KMS-11 (cell line): Measurements from ENCODE around the gene PRKG1.

Experiments
- H2AFZ ChIP-seq: fragments of 200-600 bp; sonication (generic); 2 replicates; pipeline ENCODE4 v1.6.1; 2016; ENCODE audit warnings: antibody characterized with exemption, mixed run types, low read depth
- H3K27ac ChIP-seq: fragments of 200-600 bp; sonication (generic); 2 replicates; pipeline ENCODE4 v1.6.1; 2016; ENCODE audit warnings: mild to moderate bottlenecking, mixed run types
- H3K27me3 ChIP-seq: fragments of 200-600 bp; sonication (generic); 2 replicates; pipeline ENCODE4 v1.6.1; 2017; ENCODE audit warnings: mild to moderate bottlenecking, low read depth, mixed run types, moderate library complexity; ENCODE audit not compliant: insufficient read depth
- H3K36me3 ChIP-seq: fragments of 200-600 bp; sonication (generic); 2 replicates; pipeline ENCODE4 v1.6.1; 2017; ENCODE audit warnings: mild to moderate bottlenecking, mixed run types; ENCODE audit not compliant: insufficient read depth
- H3K4me1 ChIP-seq: fragments of 200-600 bp; sonication (generic); 2 replicates; pipeline ENCODE4 v1.6.1; 2016; ENCODE audit warnings: mild to moderate bottlenecking, low read depth, mixed run types; ENCODE audit not compliant: poor library complexity, severe bottlenecking
- H3K4me2 ChIP-seq: fragments of 200-600 bp; sonication (generic); 2 replicates; pipeline ENCODE4 v1.7.0; 2016; ENCODE audit warnings: mild to moderate bottlenecking, mixed run types
- H3K4me3 ChIP-seq: fragments of 200-600 bp; sonication (generic); IDR thresholded peaks from 2 replicates; pipeline ENCODE4 v1.6.1; 2017; ENCODE audit warnings: low read depth, low read length, mixed read lengths; ENCODE audit not compliant: insufficient read depth
- H3K79me2 ChIP-seq: fragments of 200-600 bp; sonication (generic); 2 replicates; pipeline ENCODE4 v1.6.1; 2016; ENCODE audit warnings: low read depth, mixed run types; ENCODE audit not compliant: insufficient read depth
- H3K9ac ChIP-seq: fragments of 200-600 bp; sonication (generic); 2 replicates; pipeline ENCODE4 v1.6.1; 2016; ENCODE audit warnings: mild to moderate bottlenecking, mixed run types
- H4K20me1 ChIP-seq: fragments of 200-600 bp; sonication (generic); 2 replicates; pipeline ENCODE4 v1.6.1; 2016; ENCODE audit warnings: mild to moderate bottlenecking, mixed run types; ENCODE audit not compliant: insufficient read depth
- TF ChIP-seq, protein P1 (sequence below): fragments of 200-600 bp; sonication (generic); conservative IDR thresholded peaks from 2 replicates; pipeline ENCODE4 v1.6.1; 2017; ENCODE audit warnings: low read depth, mild to moderate bottlenecking, antibody characterized with exemption, low read length, moderate library complexity, mixed read lengths

Gene PRKG1

DNA sequence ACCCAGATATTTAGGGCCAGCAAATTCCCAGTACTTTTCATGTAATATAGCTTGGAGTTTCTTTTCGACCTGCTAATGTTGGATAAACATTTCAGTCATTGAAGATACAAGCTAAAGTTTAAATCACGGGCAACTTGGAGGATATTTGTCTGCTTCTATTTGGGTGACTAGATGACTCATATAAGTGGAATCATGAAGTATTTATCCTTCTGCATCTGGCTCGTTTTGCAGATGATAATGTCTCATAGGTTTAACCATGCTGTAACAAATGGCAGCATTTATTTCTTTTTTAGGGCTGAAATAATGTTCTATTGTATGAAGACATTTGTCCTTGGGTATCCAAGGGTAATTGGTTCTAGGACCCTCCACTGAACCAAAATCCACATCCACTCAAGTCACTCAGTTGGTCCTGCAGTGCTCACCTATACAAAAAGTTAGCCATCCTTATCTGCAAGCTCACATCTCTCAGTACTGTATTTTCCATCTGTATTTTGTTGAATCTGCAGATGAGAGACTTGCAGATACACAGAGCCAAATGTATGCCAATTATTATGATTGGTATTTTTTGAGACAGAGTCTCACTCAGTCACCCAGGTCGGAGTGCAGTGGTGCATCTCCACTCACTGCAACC is 812.3 kb downstream of the PRKG1 start:
- no peak overlapping the region for H3K4me2 ChIP-seq
- H4K20me1 ChIP-seq, result no peaks in the 10 kb centered on the region
- H3K4me3 ChIP-seq, result no peak overlapping the region
- TF ChIP-seq, protein P1, sequence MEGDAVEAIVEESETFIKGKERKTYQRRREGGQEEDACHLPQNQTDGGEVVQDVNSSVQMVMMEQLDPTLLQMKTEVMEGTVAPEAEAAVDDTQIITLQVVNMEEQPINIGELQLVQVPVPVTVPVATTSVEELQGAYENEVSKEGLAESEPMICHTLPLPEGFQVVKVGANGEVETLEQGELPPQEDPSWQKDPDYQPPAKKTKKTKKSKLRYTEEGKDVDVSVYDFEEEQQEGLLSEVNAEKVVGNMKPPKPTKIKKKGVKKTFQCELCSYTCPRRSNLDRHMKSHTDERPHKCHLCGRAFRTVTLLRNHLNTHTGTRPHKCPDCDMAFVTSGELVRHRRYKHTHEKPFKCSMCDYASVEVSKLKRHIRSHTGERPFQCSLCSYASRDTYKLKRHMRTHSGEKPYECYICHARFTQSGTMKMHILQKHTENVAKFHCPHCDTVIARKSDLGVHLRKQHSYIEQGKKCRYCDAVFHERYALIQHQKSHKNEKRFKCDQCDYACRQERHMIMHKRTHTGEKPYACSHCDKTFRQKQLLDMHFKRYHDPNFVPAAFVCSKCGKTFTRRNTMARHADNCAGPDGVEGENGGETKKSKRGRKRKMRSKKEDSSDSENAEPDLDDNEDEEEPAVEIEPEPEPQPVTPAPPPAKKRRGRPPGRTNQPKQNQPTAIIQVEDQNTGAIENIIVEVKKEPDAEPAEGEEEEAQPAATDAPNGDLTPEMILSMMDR, result no peak
- H3K4me1 ChIP-seq, result no peaks in the 10 kb centered on the region
- H3K9ac ChIP-seq, result no peak overlapping the region
- H3K36me3 ChIP-seq, result no peaks in the 10 kb centered on the region
- H3K79me2 ChIP-seq, result no peaks in the 10 kb centered on the region
- H3K27me3 ChIP-seq, result no peaks in the 10 kb centered on the region
- no peak overlapping the region for H2AFZ ChIP-seq
- no peak overlapping the region for H3K27ac ChIP-seq

DNA sequence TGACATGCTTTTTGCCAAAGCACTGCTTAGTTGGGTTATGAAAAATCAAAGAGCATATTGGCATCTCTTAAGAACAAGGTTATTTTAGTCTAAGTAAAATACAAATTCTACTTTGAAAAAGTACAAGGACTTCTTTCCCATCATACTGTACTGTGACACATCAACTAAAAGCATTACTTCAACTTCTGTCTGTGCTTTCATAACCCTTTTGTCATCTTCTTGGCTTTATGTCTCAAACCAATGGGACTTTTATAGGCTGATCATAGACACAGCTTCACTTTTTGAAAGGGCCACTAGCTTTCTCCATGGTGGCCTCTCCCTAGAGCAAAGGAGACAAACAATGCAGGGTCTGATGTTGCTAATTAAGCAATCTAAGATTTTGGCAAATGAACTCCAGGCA is 814.0 kb downstream of the PRKG1 start:
- Histone ChIP-seq H3K9ac (no peak overlapping the region), H3K79me2 (no peaks in the 10 kb centered on the region), H3K27ac (no peak overlapping the region), H3K4me3 (no peak overlapping the region), H2AFZ (no peak overlapping the region), H4K20me1 (no peaks in the 10 kb centered on the region), H3K4me2 (no peak overlapping the region), H3K4me1 (no peaks in the 10 kb centered on the region), H3K36me3 (no peaks in the 10 kb centered on the region), H3K27me3 (no peaks in the 10 kb centered on the region)
- TF ChIP-seq, protein P1, result no peak

DNA sequence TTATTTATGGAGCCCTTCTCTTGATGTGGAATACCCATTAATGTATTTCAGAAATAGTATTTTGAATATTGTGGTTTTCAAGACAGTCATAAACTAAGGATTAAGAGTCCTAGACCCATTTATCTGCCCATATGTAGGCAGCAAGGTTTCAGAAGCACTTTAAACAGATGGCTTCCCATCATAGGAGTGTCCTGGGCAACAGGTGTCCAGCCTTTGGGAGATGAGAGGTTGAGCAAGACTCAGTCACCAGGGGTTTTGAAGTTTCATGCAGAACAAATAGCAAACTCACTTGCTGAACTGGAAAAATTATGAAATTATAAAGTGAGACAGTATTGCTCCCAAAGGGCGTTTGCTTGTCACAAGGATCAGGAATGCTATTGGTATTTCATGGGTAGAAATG is 818.0 kb downstream of the PRKG1 start:
- Histone ChIP-seq H3K4me3 (no peak overlapping the region), H3K4me1 (no peaks in the 10 kb centered on the region), H3K4me2 (no peak overlapping the region), H3K79me2 (no peaks in the 10 kb centered on the region), H3K9ac (no peak overlapping the region), H4K20me1 (no peaks in the 10 kb centered on the region), H2AFZ (no peak overlapping the region), H3K27ac (no peak overlapping the region), H3K27me3 (no peaks in the 10 kb centered on the region), H3K36me3 (no peaks in the 10 kb centered on the region)
- TF ChIP-seq, protein P1, result no peak

DNA sequence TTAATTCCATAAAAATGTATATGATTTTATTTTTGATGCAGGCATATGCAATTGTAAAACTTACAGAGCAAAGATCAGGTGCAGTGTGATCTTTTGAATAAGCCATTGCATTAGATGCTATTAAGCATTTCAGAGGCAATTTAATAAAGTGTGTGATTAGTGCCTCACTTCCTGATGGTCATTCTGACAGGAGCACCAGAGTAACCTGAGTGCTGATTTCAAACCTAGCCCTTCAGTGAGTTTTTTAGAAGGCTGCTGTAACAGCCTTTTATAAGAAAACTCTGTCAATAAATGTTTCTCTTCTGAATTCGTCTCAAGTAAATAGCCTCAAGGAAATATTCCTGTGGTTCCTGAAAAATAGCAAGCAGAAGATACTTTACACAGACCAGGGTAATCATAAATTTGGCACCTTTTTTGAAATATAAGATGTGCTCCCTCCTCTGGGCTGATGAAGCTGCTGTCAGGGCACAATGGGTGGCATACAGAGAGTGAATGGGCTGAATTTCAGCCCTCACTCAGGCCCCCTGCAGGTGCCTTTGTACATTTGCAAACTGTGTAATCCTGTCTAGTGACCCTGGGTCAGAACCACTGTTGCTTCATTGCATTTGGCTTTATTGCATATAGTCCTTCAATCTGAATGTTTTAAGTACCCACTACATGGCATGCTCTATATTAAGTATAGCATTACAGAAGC is 818.8 kb downstream of the PRKG1 start:
- Histone ChIP-seq H3K4me1 (no peaks in the 10 kb centered on the region), H3K27ac (no peak overlapping the region), H3K4me2 (no peak overlapping the region), H3K4me3 (no peak overlapping the region), H3K36me3 (no peaks in the 10 kb centered on the region), H4K20me1 (no peaks in the 10 kb centered on the region), H3K9ac (no peak overlapping the region), H3K79me2 (no peaks in the 10 kb centered on the region), H3K27me3 (no peaks in the 10 kb centered on the region), H2AFZ (no peak overlapping the region)
- TF ChIP-seq, protein P1, result peak; percentile 28; the same call in 1 of the 2 replicates
